HL-60/S4 treated with retinoic acid at 250 ng/mL for 4 days and 3 days (cell line): ENCODE results near the gene KIAA1328.
"Not testable (repeated sequence)": the region's sequence is repeated elsewhere in the genome, so short reads cannot be mapped to it uniquely, and the experiment has no call there.

Experiments used
- in situ Hi-C: fragments of 300-500 bp; cut with MboI; formaldehyde crosslinking; loops from 2 replicates; pipeline ENCODE4 v1.7.0; 2022; ENCODE audit warnings: low sequenced_read_pairs

KIAA1328 gene

GRCh38 chr18:37135177-37135576 is 306.2 kb downstream of the KIAA1328 start:
- in situ Hi-C loops: no loop called here

DNA sequence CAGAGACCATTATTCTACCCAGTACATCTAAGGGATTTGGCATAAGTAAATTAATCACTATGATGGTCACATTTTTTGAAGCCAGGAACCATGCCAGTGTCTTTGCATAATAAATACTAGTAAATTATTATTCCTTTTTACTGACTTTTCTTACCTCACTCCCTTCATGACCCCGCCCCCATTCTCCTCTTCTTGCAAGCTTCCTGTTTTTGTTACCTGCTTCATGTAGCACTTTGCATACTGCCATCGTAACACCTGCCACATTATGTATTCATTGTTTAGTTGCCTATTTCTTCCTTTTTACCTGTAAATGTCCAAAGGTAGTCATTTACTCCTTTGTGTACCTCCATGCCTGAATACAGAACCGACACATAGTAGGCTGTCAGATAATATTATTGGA is 309.5 kb downstream of the KIAA1328 start:
- in situ Hi-C loops: no loop called here

DNA sequence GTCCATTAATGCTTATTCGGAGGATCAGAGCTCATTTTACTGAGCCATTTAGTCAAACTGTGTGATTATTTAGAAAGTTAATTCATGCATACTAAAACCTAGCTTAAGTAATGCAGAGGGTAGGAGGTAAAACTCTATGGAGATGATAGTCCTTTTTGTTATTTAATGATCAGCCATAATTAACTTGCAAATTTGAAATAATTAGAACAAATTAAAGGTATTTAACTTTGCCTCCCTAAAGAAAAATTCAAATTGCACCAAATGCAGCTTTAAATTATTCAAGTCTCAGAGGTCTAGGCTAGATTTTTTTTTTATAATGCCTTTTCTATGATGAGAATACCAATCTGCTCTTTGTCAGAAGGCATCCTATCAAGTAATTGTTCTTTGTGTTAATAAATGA is 310.9 kb downstream of the KIAA1328 start:
- in situ Hi-C loops: no loop called here

DNA sequence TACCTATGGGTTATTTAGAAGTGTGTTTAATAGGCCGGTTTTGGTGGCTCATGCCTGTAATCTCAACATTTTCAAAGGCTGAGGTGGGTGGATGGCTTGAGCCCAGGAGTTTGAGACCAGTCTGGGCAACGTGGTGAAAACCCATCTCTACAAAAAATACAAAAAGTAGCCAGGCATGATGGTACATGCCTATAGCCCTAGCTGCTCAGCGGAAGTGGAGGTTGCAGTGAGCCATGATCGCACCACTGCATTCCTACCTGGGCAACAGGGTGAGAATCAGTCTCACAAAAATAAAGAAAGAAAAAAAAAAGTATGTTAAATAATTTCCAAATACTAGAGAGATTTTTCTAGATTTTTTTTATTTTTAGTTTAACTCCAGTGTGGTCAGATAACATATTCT is 316.0 kb downstream of the KIAA1328 start:
- in situ Hi-C loops: no loop called here

DNA sequence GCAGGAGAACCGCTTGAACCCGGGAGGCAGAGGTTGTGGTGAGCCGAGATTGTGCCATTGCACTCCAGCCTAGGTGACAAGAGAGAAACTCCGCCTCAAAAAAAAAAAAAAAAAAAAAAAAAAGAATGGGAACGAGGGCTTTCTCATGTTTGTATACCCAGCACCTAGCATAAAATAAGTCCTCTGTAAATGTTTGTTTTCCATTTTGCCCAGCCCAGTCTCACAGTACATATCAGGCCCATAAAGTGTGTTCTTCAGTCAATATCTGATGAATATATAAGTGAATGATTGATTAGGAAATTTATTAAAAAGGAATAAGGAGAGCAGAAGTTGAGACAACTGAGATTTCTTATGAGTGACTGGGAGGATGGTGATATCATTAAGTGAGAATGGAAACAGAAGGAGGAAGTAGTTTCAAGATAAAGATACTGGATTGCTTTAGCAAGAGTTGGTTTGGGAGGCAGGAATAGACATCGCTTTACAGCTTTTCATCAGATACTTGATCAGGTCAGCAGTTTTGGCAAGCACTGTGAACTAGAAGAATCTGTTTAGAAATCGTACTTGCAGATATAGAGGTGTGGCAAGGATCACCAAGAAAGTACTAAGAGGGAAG is 327.5 kb downstream of the KIAA1328 start:
- in situ Hi-C loops: no loop called here

- in situ Hi-C loops: no loop called here
Measured at GRCh38 chr18:37160038-37160820, 331.3 kb downstream of the KIAA1328 start.

DNA sequence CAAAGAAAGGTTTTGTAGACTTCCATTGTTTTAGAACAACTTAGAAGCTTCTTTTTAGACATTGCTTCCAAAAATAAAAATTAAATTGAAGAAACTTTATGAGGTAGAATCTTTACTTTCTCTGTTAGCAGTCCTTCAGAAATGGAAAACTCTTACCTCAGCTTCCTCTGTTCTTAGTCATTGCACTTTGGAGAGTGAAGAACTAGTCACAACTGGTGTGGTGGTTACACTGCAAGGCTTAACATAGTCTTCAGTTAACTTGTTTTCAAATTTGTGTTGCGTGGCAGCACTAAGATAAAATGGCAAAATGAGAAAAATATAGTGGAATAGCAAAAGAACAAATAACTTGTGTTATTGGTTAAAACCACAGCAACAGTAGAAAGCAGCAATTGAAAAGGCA is 332.6 kb downstream of the KIAA1328 start:
- in situ Hi-C loops: no loop called here

DNA sequence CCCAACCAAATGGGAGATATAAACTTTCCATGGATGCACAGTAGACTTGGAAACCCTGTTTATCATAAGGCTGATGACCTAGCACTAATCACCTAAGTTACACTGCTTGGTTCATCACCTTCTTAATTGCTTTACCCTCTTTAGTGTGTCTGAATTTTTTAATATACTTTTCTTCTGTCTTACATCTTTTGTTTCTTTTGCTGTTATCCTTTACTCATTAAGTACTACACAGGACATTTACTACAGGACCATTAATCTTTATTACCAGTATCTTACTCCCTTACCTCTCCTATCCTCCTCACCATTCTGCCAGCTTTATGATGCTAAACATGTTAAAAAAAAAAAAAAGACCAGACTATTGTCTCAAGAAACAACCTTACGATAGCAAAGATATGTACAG is 333.6 kb downstream of the KIAA1328 start:
- in situ Hi-C loops: no loop called here

DNA sequence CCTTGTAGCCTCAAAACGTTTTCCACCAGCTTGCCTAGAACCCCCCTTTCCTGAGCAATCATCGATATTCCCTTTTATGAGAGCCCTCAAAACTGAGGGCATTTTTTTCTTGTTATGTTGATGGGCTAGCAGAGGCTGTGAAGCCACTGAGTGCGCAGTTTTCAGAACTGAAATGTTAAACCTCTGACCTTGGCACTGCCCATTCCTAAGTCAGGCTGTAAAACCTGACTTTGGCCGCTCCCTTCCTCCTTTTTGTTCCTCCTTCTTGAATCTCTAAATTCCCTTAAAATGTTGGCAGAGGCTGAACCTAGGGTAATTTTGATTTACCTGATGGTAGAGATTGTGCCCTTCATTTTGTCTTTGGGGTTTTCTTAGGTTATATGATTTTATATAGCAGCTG is 334.2 kb downstream of the KIAA1328 start:
- in situ Hi-C loops: no loop called here

GRCh38 chr18:37166491-37166890 is 337.6 kb downstream of the KIAA1328 start:
- in situ Hi-C loops: no loop called here

- in situ Hi-C loops: not testable (repeated sequence)
Measured at GRCh38 chr18:37166966-37167365, 338.0 kb downstream of the KIAA1328 start.

DNA sequence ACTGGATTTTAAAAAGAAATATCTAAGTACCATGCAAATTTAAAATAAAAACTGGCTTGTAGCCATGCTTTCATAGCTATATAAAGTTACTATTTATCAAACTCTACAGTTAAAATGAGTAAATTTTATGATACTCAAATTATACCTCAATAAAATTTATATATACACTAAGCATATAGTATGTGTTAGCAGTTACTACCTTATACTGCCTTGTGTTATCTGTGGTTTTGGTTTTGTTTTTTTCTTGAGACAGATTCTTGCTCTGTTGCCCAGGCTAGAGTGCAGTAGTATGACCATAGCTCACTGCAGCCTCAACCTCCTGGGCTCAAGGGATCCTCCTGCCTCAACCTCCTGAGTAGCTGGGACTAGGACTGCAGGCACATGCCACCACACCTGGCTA is 342.1 kb downstream of the KIAA1328 start:
- in situ Hi-C loops: no loop called here

DNA sequence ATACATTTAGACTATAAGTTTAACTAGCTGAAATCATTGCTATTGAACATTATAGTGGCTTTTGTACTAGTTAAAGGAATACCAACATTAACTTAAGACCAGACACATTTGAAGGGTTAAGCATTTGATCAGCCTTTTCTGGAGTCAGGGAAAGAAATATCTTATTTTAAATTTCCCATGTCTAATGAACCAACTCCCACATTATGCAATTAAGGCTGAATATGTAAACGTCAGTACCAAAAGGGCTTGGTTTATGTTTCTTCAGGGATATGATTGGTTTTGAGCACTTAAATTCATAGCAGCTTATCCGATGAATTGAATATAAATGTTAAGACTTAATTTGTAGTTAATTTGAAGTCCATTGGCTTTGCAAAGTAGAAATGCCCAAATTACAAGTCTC is 344.5 kb downstream of the KIAA1328 start:
- in situ Hi-C loops: no loop called here

DNA sequence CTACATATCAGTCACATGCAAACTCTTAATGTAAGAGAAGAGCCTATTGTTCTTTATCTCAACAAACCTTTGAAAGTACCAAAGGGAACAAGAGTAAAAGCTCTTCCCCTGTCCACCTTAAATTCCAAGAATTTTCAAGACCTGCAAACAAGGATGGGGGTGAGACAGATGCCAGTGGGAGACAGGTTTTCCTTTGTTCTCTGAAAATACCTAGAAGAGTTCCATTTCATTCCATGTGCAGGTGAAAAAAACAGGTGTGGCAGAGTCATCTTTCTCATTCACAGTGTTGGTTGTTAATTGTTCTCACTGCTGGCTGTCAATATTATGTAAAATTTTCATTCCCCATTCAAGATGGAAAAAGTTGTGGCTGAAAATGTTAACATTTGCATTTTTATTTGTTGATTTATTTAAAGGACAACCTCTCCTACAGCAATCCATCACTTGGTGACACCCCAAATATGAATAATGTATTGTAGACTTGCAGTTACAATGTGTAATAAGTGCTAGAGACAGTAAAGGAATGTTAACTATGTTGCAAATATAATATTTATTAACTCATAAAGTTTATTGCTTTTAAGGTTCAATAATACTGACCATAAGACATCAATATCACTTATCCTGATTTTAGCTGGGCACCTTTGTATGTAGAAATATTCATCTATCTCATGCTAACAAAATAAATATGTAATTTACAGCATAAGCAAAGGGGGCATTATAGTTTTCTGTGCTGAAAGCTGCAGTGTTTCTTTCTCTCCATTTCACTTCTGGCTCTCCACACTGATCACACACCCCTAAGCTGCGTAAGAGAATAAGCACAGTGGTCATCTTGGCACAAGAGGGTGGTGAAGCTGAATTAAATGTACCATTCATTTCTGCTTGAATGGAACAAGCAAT is 347.0 kb downstream of the KIAA1328 start:
- in situ Hi-C loops: no loop called here

GRCh38 chr18:37176621-37176934 is 347.7 kb downstream of the KIAA1328 start:
- in situ Hi-C loops: no loop called here

DNA sequence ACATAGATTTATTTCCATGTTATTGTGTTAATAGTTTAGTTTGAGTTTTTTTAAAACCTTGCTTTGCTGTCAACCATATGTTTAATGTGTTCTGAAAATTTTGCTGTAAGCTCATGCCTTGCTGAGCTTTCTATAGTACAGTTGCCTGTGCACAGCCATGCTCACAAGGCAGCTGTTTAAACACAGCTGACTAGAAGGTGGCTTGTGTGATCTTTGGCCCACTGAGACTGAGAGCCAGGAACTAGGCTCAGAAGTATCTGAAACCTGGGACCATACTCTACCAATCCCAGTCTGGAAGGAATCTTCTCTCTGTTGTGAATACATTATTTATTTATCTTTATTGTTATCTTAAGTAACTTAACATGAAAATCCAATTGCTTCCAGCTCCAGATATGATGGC is 350.5 kb downstream of the KIAA1328 start:
- in situ Hi-C loops: no loop called here

GRCh38 chr18:37180086-37180485 is 351.2 kb downstream of the KIAA1328 start:
- in situ Hi-C loops: no loop called here

DNA sequence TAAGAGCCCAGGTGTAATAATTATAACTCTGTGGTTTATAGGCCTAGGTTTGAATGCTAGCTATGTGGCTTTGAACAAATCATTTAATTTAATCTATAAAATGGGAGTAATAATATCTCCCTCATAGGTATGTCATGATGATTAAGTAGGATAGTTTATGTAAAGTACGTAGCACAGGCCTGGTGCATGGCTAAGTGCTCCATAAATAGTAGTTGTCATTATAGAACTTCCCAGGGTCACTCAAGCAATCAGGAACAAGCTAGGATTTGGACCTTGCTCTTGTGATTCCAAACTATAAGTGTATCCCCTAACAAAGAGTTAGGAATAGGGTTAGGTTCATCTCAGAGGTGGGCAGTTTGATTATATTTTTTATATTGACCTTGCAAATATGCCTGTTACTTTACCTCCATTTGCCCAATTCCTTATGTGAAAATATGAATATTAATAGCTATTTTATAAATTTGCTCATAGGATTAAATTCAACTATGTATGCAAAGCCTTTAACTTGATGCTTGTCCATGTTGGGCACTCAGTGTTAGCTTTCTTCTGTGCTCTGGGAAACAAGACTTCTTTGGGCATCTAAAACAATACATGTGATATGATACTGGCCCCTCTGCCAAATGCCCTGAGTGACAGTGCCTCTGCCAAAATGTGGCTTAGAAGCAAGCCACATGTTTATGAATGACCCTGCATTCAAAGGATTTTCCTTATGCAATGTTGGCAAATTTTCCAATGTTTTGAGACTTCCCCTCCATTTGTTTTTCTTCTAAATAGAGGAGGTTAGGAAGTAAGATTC is 353.6 kb downstream of the KIAA1328 start:
- in situ Hi-C loops: no loop called here

DNA sequence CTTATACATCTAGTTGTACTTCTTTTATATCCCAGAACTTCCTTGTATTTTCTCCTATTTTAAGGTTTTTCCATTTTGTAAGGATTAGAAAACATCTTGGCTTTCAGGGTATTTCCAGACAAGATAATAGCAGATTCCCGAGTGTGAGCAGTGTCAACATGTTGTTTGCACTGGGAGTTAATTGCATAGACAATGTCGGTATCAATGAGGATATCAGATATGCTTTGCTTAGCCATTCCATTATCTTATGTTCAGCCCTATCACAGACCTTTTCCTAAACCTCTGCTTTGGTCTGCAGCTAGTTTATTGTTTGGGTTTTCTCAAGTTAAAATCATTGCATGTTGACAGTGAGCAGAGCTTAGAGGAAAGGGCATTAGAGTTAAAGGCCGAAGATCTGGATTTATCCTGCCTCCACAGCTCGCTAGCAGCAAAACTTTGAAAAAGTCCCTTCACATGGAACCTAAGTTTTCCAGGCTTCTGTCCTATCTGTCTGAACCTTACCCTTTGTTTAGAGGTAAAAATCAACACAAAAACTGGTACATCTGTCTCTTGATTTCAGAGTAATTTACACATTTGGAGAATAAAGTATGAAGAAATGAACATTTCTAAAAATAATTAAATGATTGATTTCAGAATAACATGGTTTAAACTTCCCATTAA is 355.4 kb downstream of the KIAA1328 start:
- in situ Hi-C loops: no loop called here

GRCh38 chr18:37188016-37188791 is 359.3 kb downstream of the KIAA1328 start:
- in situ Hi-C loops: no loop called here
